Neural cell (in vitro differentiated cells): ENCODE results near the gene RERE. TPM values are rescaled to one million over a fixed set of nuclear protein-coding genes. Genes with fewer than 3 reads are reported as not detected.
A peak's percentile ranks its signal among the peaks of the same experiment; 100 is the strongest.

ENCODE experiments used
- H2AFZ ChIP-seq: fragments of 200-600, 300-800 bp; sonication (generic), shearing (Covaris generic); 2 replicates; pipeline ENCODE4 v1.6.0; 2014; ENCODE audit warnings: low read depth, mild to moderate bottlenecking, antibody characterized with exemption, low read length, moderate library complexity
- H3F3A ChIP-seq: fragments of 200-600 bp; shearing (Covaris generic); 2 replicates; pipeline ENCODE4 v1.6.1; 2016; ENCODE audit warnings: mild to moderate bottlenecking, moderate library complexity, mixed read lengths, antibody characterized with exemption, low read length; ENCODE audit not compliant: insufficient read depth, poor library complexity, severe bottlenecking
- H3K27ac ChIP-seq: fragments of 200-600, 300-800 bp; sonication (generic), shearing (Covaris generic); 2 replicates; pipeline ENCODE4 v1.5.1; 2014; ENCODE audit warnings: mild to moderate bottlenecking, low read length, moderate library complexity
- H3K27me3 ChIP-seq: fragments of 300-800, 200-600 bp; sonication (generic), shearing (Covaris generic); 2 replicates; pipeline ENCODE4 v1.6.0; 2014; ENCODE audit warnings: mild to moderate bottlenecking, low read depth, low read length, moderate library complexity; ENCODE audit not compliant: insufficient read depth
- H3K36me3 ChIP-seq: fragments of 300-800, 200-600 bp; sonication (generic), shearing (Covaris generic); 2 replicates; pipeline ENCODE4 v1.5.1; 2014; ENCODE audit warnings: mild to moderate bottlenecking, antibody characterized with exemption, low read length, moderate library complexity; ENCODE audit not compliant: insufficient read depth
- H3K4me2 ChIP-seq: fragments of 300-800, 200-600 bp; sonication (generic), shearing (Covaris generic); 2 replicates; pipeline ENCODE4 v1.6.0; 2014; ENCODE audit warnings: mild to moderate bottlenecking, low read length
- H3K4me3 ChIP-seq: fragments of 300-800, 200-600 bp; sonication (generic), shearing (Covaris generic); 2 replicates; pipeline ENCODE4 v1.5.1; 2014; ENCODE audit warnings: mild to moderate bottlenecking, low read length, moderate library complexity
- H3K79me2 ChIP-seq: fragments of 200-600 bp; shearing (Covaris generic); replicated peaks from 2 replicates; pipeline ENCODE4 v1.6.0; 2014; ENCODE audit warnings: mild to moderate bottlenecking, low read length, moderate library complexity; ENCODE audit not compliant: insufficient read depth
- H3K9ac ChIP-seq: fragments of 300-800, 200-600 bp; sonication (generic), shearing (Covaris generic); 2 replicates; pipeline ENCODE4 v1.6.1; 2016; ENCODE audit warnings: mild to moderate bottlenecking, low read length, mixed read lengths
- H3K9me2 ChIP-seq: fragments of 200-600 bp; shearing (Covaris generic); 2 replicates; pipeline ENCODE4 v1.6.1; 2016; ENCODE audit warnings: mild to moderate bottlenecking, low read length, mixed read lengths; ENCODE audit not compliant: insufficient read depth
- H3K9me3 ChIP-seq: fragments of 200-600, 300-800 bp; sonication (generic), shearing (Covaris generic); 2 replicates; pipeline ENCODE4 v1.6.1; 2016; ENCODE audit warnings: mild to moderate bottlenecking, mixed run types, low read length, moderate library complexity, mixed read lengths
- H4K20me1 ChIP-seq: fragments of 200-600 bp; shearing (Covaris generic); 2 replicates; pipeline ENCODE4 v1.6.1; 2016; ENCODE audit warnings: mild to moderate bottlenecking, mixed run types; ENCODE audit not compliant: insufficient read depth
- CTCF ChIP-seq: fragments of 450-650 bp; IDR thresholded peaks from 2 replicates; pipeline ENCODE4 v1.5.1; 2014; ENCODE audit warnings: antibody characterized with exemption, mild to moderate bottlenecking, moderate library complexity; ENCODE audit not compliant: poor library complexity, severe bottlenecking
- EP300 ChIP-seq: fragments of 450-650 bp; conservative IDR thresholded peaks from 2 replicates; pipeline ENCODE4 v1.6.1; 2014; ENCODE audit warnings: antibody characterized with exemption, mild to moderate bottlenecking, moderate library complexity; ENCODE audit not compliant: poor library complexity, severe bottlenecking
- EZH2 ChIP-seq: fragments of 200-600, 300-800 bp; shearing (Covaris generic), sonication (generic); IDR thresholded peaks from 2 replicates; pipeline ENCODE4 v1.6.1; 2014; ENCODE audit warnings: antibody characterized with exemption, low read length, borderline replicate concordance, mild to moderate bottlenecking; ENCODE audit not compliant: insufficient read depth, poor library complexity, severe bottlenecking
- MXI1 ChIP-seq: fragments of 450-650 bp; conservative IDR thresholded peaks from 2 replicates; pipeline ENCODE4 v1.6.1; 2014; ENCODE audit warnings: antibody characterized with exemption, mild to moderate bottlenecking; ENCODE audit not compliant: poor library complexity, severe bottlenecking
- POLR2AphosphoS5 ChIP-seq: IDR thresholded peaks from 2 replicates; pipeline ENCODE4 v1.6.1; 2012
- RAD21 ChIP-seq: fragments of 450-650 bp; conservative IDR thresholded peaks from 2 replicates; pipeline ENCODE4 v1.6.1; 2014; ENCODE audit warnings: antibody characterized with exemption, mild to moderate bottlenecking, moderate library complexity
- REST ChIP-seq: IDR thresholded peaks from 2 replicates; pipeline ENCODE4 v1.6.1; 2012; ENCODE audit warnings: borderline replicate concordance
- SMC3 ChIP-seq: fragments of 450-650 bp; conservative IDR thresholded peaks from 2 replicates; pipeline ENCODE4 v1.6.1; 2014; ENCODE audit warnings: antibody characterized with exemption, mild to moderate bottlenecking, moderate library complexity; ENCODE audit not compliant: poor library complexity
- TAF1 ChIP-seq: IDR thresholded peaks from 2 replicates; pipeline ENCODE4 v1.6.1; 2012; ENCODE audit warnings: low read depth
- polyA plus RNA-seq: library from polyadenylated mRNA; depleted of rRNA; stranded (reverse); fragments of >200 nt; gene quantifications from 2 replicates; pipeline ENCODE4 v1.2.3, GENCODE V29; 2014

Gene RERE
- polyA plus RNA-seq, 1 donor from 2014 or later = 21.0 TPM

GRCh38 chr1:8679395-8679800 is 138.0 kb downstream of the RERE start:
- TF ChIP-seq EP300 = peak; percentile 93
- TF ChIP-seq POLR2AphosphoS5 = peak; percentile 75
- no peak for TF ChIP-seq EZH2
- TF ChIP-seq RAD21 = peak; percentile 19
- TF ChIP-seq REST = no peak
- TF ChIP-seq MXI1 = peak; percentile 59
- no peak for TF ChIP-seq TAF1
- TF ChIP-seq SMC3 = no peak
- Histone ChIP-seq H3K79me2 (peaks cover 76% of the 10 kb centered on the region), H3K9me2 (no peaks in the 10 kb centered on the region)

GRCh38 chr1:8678673-8679394 is 138.6 kb downstream of the RERE start:
- peaks cover 6% of the 10 kb centered on the region for H3F3A ChIP-seq
- H2AFZ ChIP-seq = no peak overlapping the region
- H3K9ac ChIP-seq = peak overlapping the region; percentile 8
- H3K4me3 ChIP-seq = peak overlapping the region; percentile 49
- H3K9me2 ChIP-seq = no peaks in the 10 kb centered on the region
- peak overlapping the region; percentile 27 for H3K4me2 ChIP-seq
- peak overlapping the region; percentile 80 for H3K27ac ChIP-seq
- no peaks in the 10 kb centered on the region for H3K36me3 ChIP-seq
- peaks cover 75% of the 10 kb centered on the region for H3K79me2 ChIP-seq
- no peaks in the 10 kb centered on the region for H3K27me3 ChIP-seq
- TF ChIP-seq CTCF (no peak), POLR2AphosphoS5 (no peak), MXI1 (no peak), REST (no peak), EZH2 (no peak), SMC3 (no peak), TAF1 (no peak), EP300 (no peak), RAD21 (no peak)
- H3K9me3 ChIP-seq = no peaks in the 10 kb centered on the region
- peaks cover 4% of the 10 kb centered on the region for H4K20me1 ChIP-seq

More at GRCh38 chr1:8679395-8679800, 138.0 kb downstream of the RERE start:
- Histone ChIP-seq H3K4me2 (peak overlapping the region; percentile 35), H2AFZ (no peak overlapping the region), H3K36me3 (no peaks in the 10 kb centered on the region), H3K27me3 (no peaks in the 10 kb centered on the region), H3K27ac (peak overlapping the region; percentile 80), H4K20me1 (peaks cover 4% of the 10 kb centered on the region), H3K9me3 (no peaks in the 10 kb centered on the region), H3F3A (peaks cover 6% of the 10 kb centered on the region), H3K9ac (no peak overlapping the region), H3K4me3 (peak overlapping the region; percentile 49)
